Measurements from ENCODE around the gene POU6F2.
"Not testable (repeated sequence)": the region's sequence is repeated elsewhere in the genome, so short reads cannot be mapped to it uniquely, and the experiment has no call there.

GRCh38 chr7:39376881-39377280 is 399.2 kb downstream of the POU6F2 start:
- TF ChIP-seq POLR2AphosphoS5, CTCF (IDR thresholded peaks at IDR 0.05): not testable (repeated sequence)

All from breast epithelium (tissue), 3 donors.